Measurements from ENCODE around the gene ECT2L.

The ECT2L gene

DNA sequence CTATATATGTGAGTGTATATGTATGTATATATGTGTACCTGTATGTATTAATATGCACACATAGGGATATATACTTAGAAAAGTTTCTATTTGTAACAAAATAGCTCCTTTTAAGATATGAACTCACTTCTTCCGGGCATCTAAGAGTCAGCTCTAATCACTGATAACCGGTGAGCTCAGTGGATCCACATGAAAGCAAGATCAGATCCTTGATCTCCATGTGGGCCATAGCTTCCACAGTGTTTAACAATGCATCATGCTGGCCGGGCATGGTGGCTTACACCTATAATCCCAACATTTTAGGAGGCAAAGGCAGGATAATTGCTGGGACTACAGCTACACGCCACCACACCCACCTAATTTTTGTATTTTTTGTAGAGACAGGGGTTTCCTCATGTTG, 52.6 kb downstream of the ECT2L start:
- H3K23ac ChIP-seq (ENCODE audit: low read depth, low read length, poor library complexity), result no peak overlapping the region
- H2BK12ac ChIP-seq (ENCODE audit: low read length), result no peak overlapping the region
- peaks cover 0 to 6% of the 10 kb centered on the region in 2 donors for H3K4me1 ChIP-seq (ENCODE audit: control insufficient read depth in 2 of 2, insufficient read depth in 1 of 2, low read depth in 1 of 2, low read length in 2 of 2)
- no peak overlapping the region for H3K14ac ChIP-seq (ENCODE audit: low read length)
- no peak for DNase-seq (ENCODE audit: low spot score)
- H2BK5ac ChIP-seq (ENCODE audit: low read length), result no peak overlapping the region
- H2BK120ac ChIP-seq (ENCODE audit: low read depth, low read length), result no peak overlapping the region
- H3K4ac ChIP-seq (ENCODE audit: low read length), result no peak overlapping the region
- H4K8ac ChIP-seq (ENCODE audit: low read depth, low read length), result no peak overlapping the region
- H3K9ac ChIP-seq (ENCODE audit: low read depth, low read length, poor library complexity), result no peak overlapping the region
- no peak overlapping the region for H3K4me2 ChIP-seq (ENCODE audit: insufficient read depth, low read length, poor library complexity, severe bottlenecking)
- no peaks in the 10 kb centered on the region for H3K36me3 ChIP-seq (replicated peaks in 1 of 2; ENCODE audit: control insufficient read depth in 2 of 2, insufficient read depth in 2 of 2, low read length in 2 of 2)
- H3K79me1 ChIP-seq (ENCODE audit: low read depth, low read length), result no peaks in the 10 kb centered on the region
- no peak overlapping the region for H2BK15ac ChIP-seq (ENCODE audit: low read length)
- no peak overlapping the region for H3K27ac ChIP-seq (replicated peaks; ENCODE audit: low read length)
- WGBS, 2 donors (ENCODE audit: extremely low coverage in 2 of 2, insufficient read length in 2 of 2, insufficient replicate concordance in 1 of 2), result no CpG with 5 or more reads among the region's 4 CpGs
- no peak overlapping the region for H3K18ac ChIP-seq (ENCODE audit: low read length)
- no peak overlapping the region for H3K4me3 ChIP-seq (ENCODE audit: low read length in 2 of 2)
- no peak overlapping the region for H4K91ac ChIP-seq (ENCODE audit: low read depth, low read length, poor library complexity)
- H3K9me3 ChIP-seq (replicated peaks in 1 of 2; ENCODE audit: control insufficient read depth in 2 of 2, insufficient read depth in 1 of 2, low read depth in 1 of 2, low read length in 2 of 2), result no peaks in the 10 kb centered on the region
- peaks cover 0 to 5% (median 0%) of the 10 kb centered on the region in 3 experiments for H3K27me3 ChIP-seq (ENCODE audit: control insufficient read depth in 3 of 3, insufficient read depth in 3 of 3, low read depth in 1 of 3, low read length in 3 of 3)
- no peak overlapping the region for H2AK5ac ChIP-seq (ENCODE audit: low read depth, low read length)
- H2AFZ ChIP-seq (ENCODE audit: low read length), result no peak overlapping the region

DNA sequence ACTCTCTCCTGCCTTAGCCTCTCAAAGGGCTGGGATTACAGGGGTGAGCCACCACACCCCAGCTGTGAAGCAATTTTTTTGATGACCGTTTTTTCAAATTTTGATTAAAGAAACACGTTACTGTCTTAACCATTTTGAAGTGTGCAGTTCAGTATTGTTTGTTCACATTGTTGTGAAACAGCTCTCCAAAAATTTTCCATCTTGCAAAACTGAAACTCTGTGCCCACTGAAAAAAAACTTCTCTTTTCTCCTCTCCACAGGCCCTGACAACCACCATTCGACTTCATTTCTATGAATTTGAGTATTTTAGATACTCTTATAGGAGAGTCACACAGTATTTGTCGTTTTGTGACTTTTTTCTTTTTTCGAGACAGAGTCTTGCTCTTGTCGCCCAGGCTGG, 53.9 kb downstream of the ECT2L start:
- H3K9me3 ChIP-seq (replicated peaks in 1 of 2; ENCODE audit: control insufficient read depth in 2 of 2, insufficient read depth in 1 of 2, low read depth in 1 of 2, low read length in 2 of 2), result no peaks in the 10 kb centered on the region
- H4K8ac ChIP-seq (ENCODE audit: low read depth, low read length), result no peak overlapping the region
- WGBS, 2 donors (ENCODE audit: extremely low coverage in 2 of 2, insufficient read length in 2 of 2, insufficient replicate concordance in 1 of 2), result no CpG with 5 or more reads among the region's 6 CpGs
- no peak overlapping the region for H2BK120ac ChIP-seq (ENCODE audit: low read depth, low read length)
- DNase-seq (ENCODE audit: low spot score), result no peak
- H2BK5ac ChIP-seq (ENCODE audit: low read length), result no peak overlapping the region
- H3K79me1 ChIP-seq (ENCODE audit: low read depth, low read length), result no peaks in the 10 kb centered on the region
- H3K4me2 ChIP-seq (ENCODE audit: insufficient read depth, low read length, poor library complexity, severe bottlenecking), result no peak overlapping the region
- no peak overlapping the region for H2AK5ac ChIP-seq (ENCODE audit: low read depth, low read length)
- no peak overlapping the region for H2BK15ac ChIP-seq (ENCODE audit: low read length)
- H3K18ac ChIP-seq (ENCODE audit: low read length), result no peak overlapping the region
- H3K9ac ChIP-seq (ENCODE audit: low read depth, low read length, poor library complexity), result no peak overlapping the region
- no peak overlapping the region for H3K14ac ChIP-seq (ENCODE audit: low read length)
- H2AFZ ChIP-seq (ENCODE audit: low read length), result no peak overlapping the region
- H3K4me1 ChIP-seq (ENCODE audit: control insufficient read depth in 2 of 2, insufficient read depth in 1 of 2, low read depth in 1 of 2, low read length in 2 of 2), result no peaks in the 10 kb centered on the region
- H3K4me3 ChIP-seq (ENCODE audit: low read length in 2 of 2), result no peak overlapping the region
- H3K4ac ChIP-seq (ENCODE audit: low read length), result no peak overlapping the region
- H3K27me3 ChIP-seq (ENCODE audit: control insufficient read depth in 3 of 3, insufficient read depth in 3 of 3, low read depth in 1 of 3, low read length in 3 of 3), result peaks cover 0 to 8% (median 0%) of the 10 kb centered on the region in 3 experiments
- H3K36me3 ChIP-seq (replicated peaks in 1 of 2; ENCODE audit: control insufficient read depth in 2 of 2, insufficient read depth in 2 of 2, low read length in 2 of 2), result no peaks in the 10 kb centered on the region
- no peak overlapping the region for H3K27ac ChIP-seq (replicated peaks; ENCODE audit: low read length)
- H2BK12ac ChIP-seq (ENCODE audit: low read length), result no peak overlapping the region
- no peak overlapping the region for H4K91ac ChIP-seq (ENCODE audit: low read depth, low read length, poor library complexity)
- H3K23ac ChIP-seq (ENCODE audit: low read depth, low read length, poor library complexity), result no peak overlapping the region

DNA sequence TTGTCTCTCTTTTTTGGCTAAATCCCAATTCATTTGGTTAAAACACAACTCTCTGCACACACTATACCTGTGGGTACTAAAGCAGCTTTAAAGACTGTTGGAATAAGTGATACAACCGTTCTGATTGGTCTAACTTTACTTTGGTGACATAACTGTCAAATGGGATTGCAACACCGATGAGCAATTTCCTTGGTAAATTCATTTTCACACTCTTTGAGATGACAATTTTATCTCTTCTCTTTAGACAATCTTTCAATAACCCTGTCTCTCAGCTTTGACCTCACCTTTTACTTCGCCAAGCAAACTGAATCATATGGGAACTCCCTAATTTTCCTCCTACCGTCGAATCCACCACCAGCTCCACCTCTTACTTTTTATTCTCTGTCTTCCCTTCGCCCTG, 60.8 kb downstream of the ECT2L start:
- no peak overlapping the region for H3K14ac ChIP-seq (ENCODE audit: low read length)
- no peak overlapping the region for H4K8ac ChIP-seq (ENCODE audit: low read depth, low read length)
- H3K18ac ChIP-seq (ENCODE audit: low read length), result no peak overlapping the region
- H3K27ac ChIP-seq (replicated peaks; ENCODE audit: low read length), result no peak overlapping the region
- no peak overlapping the region for H3K4ac ChIP-seq (ENCODE audit: low read length)
- H3K27me3 ChIP-seq (ENCODE audit: control insufficient read depth in 3 of 3, insufficient read depth in 3 of 3, low read depth in 1 of 3, low read length in 3 of 3), result peaks cover 0 to 8% (median 0%) of the 10 kb centered on the region in 3 experiments
- no peak overlapping the region for H2BK120ac ChIP-seq (ENCODE audit: low read depth, low read length)
- WGBS, 2 donors (ENCODE audit: extremely low coverage in 2 of 2, insufficient read length in 2 of 2, insufficient replicate concordance in 1 of 2), result no CpG with 5 or more reads among the region's 6 CpGs
- no peak overlapping the region for H2BK12ac ChIP-seq (ENCODE audit: low read length)
- no peaks in the 10 kb centered on the region for H3K36me3 ChIP-seq (replicated peaks in 1 of 2; ENCODE audit: control insufficient read depth in 2 of 2, insufficient read depth in 2 of 2, low read length in 2 of 2)
- H3K79me1 ChIP-seq (ENCODE audit: low read depth, low read length), result no peaks in the 10 kb centered on the region
- H3K9me3 ChIP-seq (replicated peaks in 1 of 2; ENCODE audit: control insufficient read depth in 2 of 2, insufficient read depth in 1 of 2, low read depth in 1 of 2, low read length in 2 of 2), result no peaks in the 10 kb centered on the region
- H3K9ac ChIP-seq (ENCODE audit: low read depth, low read length, poor library complexity), result no peak overlapping the region
- H4K91ac ChIP-seq (ENCODE audit: low read depth, low read length, poor library complexity), result no peak overlapping the region
- H3K23ac ChIP-seq (ENCODE audit: low read depth, low read length, poor library complexity), result no peak overlapping the region
- DNase-seq (ENCODE audit: low spot score), result no peak
- H2AFZ ChIP-seq (ENCODE audit: low read length), result no peak overlapping the region
- H3K4me3 ChIP-seq (ENCODE audit: low read length in 2 of 2), result no peak overlapping the region
- no peak overlapping the region for H2BK15ac ChIP-seq (ENCODE audit: low read length)
- no peak overlapping the region for H2AK5ac ChIP-seq (ENCODE audit: low read depth, low read length)
- no peak overlapping the region for H3K4me2 ChIP-seq (ENCODE audit: insufficient read depth, low read length, poor library complexity, severe bottlenecking)
- H3K4me1 ChIP-seq (ENCODE audit: control insufficient read depth in 2 of 2, insufficient read depth in 1 of 2, low read depth in 1 of 2, low read length in 2 of 2), result no peaks in the 10 kb centered on the region
- no peak overlapping the region for H2BK5ac ChIP-seq (ENCODE audit: low read length)

DNA sequence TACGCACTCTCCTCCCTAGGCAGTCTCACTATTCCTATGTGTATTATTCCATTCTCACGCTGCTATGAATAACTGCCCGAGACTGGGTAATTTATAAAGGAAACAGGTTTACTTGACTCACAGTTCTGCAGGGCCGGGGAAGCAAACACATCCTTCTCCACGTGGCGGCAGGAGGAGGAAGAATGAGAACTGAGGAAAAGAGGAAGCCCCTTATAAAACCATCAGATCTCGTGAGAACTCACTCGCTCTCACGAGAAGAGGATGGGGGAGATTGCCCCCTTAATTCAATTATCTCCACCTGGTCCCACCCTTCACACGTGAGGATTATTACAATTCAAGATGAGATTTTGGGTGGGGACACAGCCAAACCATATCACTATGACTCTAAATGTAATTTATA, 61.9 kb downstream of the ECT2L start:
- DNase-seq (ENCODE audit: low spot score), result no peak
- no peak overlapping the region for H2BK12ac ChIP-seq (ENCODE audit: low read length)
- H3K27ac ChIP-seq (replicated peaks; ENCODE audit: low read length), result no peak overlapping the region
- no peak overlapping the region for H3K4me2 ChIP-seq (ENCODE audit: insufficient read depth, low read length, poor library complexity, severe bottlenecking)
- no peaks in the 10 kb centered on the region for H3K36me3 ChIP-seq (replicated peaks in 1 of 2; ENCODE audit: control insufficient read depth in 2 of 2, insufficient read depth in 2 of 2, low read length in 2 of 2)
- no peak overlapping the region for H3K4ac ChIP-seq (ENCODE audit: low read length)
- no peak overlapping the region for H4K8ac ChIP-seq (ENCODE audit: low read depth, low read length)
- H2BK5ac ChIP-seq (ENCODE audit: low read length), result no peak overlapping the region
- H3K9ac ChIP-seq (ENCODE audit: low read depth, low read length, poor library complexity), result no peak overlapping the region
- no CpG with 5 or more reads among the region's 10 CpGs for WGBS, 2 donors (ENCODE audit: extremely low coverage in 2 of 2, insufficient read length in 2 of 2, insufficient replicate concordance in 1 of 2)
- no peak overlapping the region for H4K91ac ChIP-seq (ENCODE audit: low read depth, low read length, poor library complexity)
- no peak overlapping the region for H2BK120ac ChIP-seq (ENCODE audit: low read depth, low read length)
- no peak overlapping the region for H2AFZ ChIP-seq (ENCODE audit: low read length)
- no peaks in the 10 kb centered on the region for H3K79me1 ChIP-seq (ENCODE audit: low read depth, low read length)
- H3K18ac ChIP-seq (ENCODE audit: low read length), result no peak overlapping the region
- no peak overlapping the region for H2AK5ac ChIP-seq (ENCODE audit: low read depth, low read length)
- H3K4me3 ChIP-seq (ENCODE audit: low read length in 2 of 2), result no peak overlapping the region
- H3K4me1 ChIP-seq (ENCODE audit: control insufficient read depth in 2 of 2, insufficient read depth in 1 of 2, low read depth in 1 of 2, low read length in 2 of 2), result no peaks in the 10 kb centered on the region
- no peak overlapping the region for H3K14ac ChIP-seq (ENCODE audit: low read length)
- H2BK15ac ChIP-seq (ENCODE audit: low read length), result no peak overlapping the region
- H3K27me3 ChIP-seq (ENCODE audit: control insufficient read depth in 3 of 3, insufficient read depth in 3 of 3, low read depth in 1 of 3, low read length in 3 of 3), result peaks cover 0 to 3% (median 0%) of the 10 kb centered on the region in 3 experiments
- H3K9me3 ChIP-seq (replicated peaks in 1 of 2; ENCODE audit: control insufficient read depth in 2 of 2, insufficient read depth in 1 of 2, low read depth in 1 of 2, low read length in 2 of 2), result no peaks in the 10 kb centered on the region
- H3K23ac ChIP-seq (ENCODE audit: low read depth, low read length, poor library complexity), result no peak overlapping the region

Measured in neuronal stem cell (in vitro differentiated cells).